Activated T-cell treated with anti-CD3 and anti-CD28 coated beads for 1 hour (primary cell): ENCODE measurements around the gene TCEA2.
"Not testable (repeated sequence)": the region's sequence is repeated elsewhere in the genome, so short reads cannot be mapped to it uniquely, and the experiment has no call there.

Experiments used
- DNase-seq: peaks from one replicate; pipeline ENCODE4 v3.0.0-alpha.2; 2020; ENCODE audit warnings: low read depth

The TCEA2 gene

GRCh38 chr20:64108731-64109681, 46.0 kb downstream of the TCEA2 start:
- no peak for DNase-seq

GRCh38 chr20:64109831-64110391, 46.9 kb downstream of the TCEA2 start:
- DNase-seq, result no peak

GRCh38 chr20:64110411-64111068, 47.5 kb downstream of the TCEA2 start:
- DNase-seq, result no peak

GRCh38 chr20:64111841-64112641, 49.0 kb downstream of the TCEA2 start:
- no peak for DNase-seq

GRCh38 chr20:64112691-64113443, 49.9 kb downstream of the TCEA2 start:
- no peak for DNase-seq

- no peak for DNase-seq
Observed at GRCh38 chr20:64113444-64113775, 50.4 kb downstream of the TCEA2 start.

GRCh38 chr20:64113796-64114355, 50.9 kb downstream of the TCEA2 start:
- DNase-seq, result no peak

GRCh38 chr20:64114356-64114971, 51.5 kb downstream of the TCEA2 start:
- DNase-seq, result no peak

GRCh38 chr20:64115171-64115911, 52.3 kb downstream of the TCEA2 start:
- DNase-seq, result no peak

GRCh38 chr20:64116016-64116415, 53.0 kb downstream of the TCEA2 start:
- DNase-seq, result no peak

GRCh38 chr20:64116541-64117431, 53.8 kb downstream of the TCEA2 start:
- no peak for DNase-seq

GRCh38 chr20:64117432-64117777, 54.4 kb downstream of the TCEA2 start:
- DNase-seq, result not testable (repeated sequence)

- no peak for DNase-seq
Observed at GRCh38 chr20:64119301-64119680, 56.3 kb downstream of the TCEA2 start.

GRCh38 chr20:64119681-64120341, 56.8 kb downstream of the TCEA2 start:
- no peak for DNase-seq

- no peak for DNase-seq
Observed at GRCh38 chr20:64121586-64121985, 58.6 kb downstream of the TCEA2 start.
